HEK293 (cell line): Measurements from ENCODE around the gene UNC119.
"Not testable (repeated sequence)": the region's sequence is repeated elsewhere in the genome, so short reads cannot be mapped to it uniquely, and the experiment has no call there.

ENCODE experiments used
- PRDM10 ChIP-seq: fragments of 450-650 bp; formaldehyde crosslinking; IDR thresholded peaks from 2 replicates; pipeline ENCODE4 v1.5.1; 2016; ENCODE audit warnings: missing biosample characterization, missing genetic modification characterization
- REST ChIP-seq: fragments of 450-650 bp; formaldehyde crosslinking; IDR thresholded peaks from 2 replicates; pipeline ENCODE4 v1.5.1; 2016; ENCODE audit warnings: missing biosample characterization, missing genetic modification characterization
- TSHZ1 ChIP-seq: fragments of 450-650 bp; formaldehyde crosslinking; IDR thresholded peaks from 2 replicates; pipeline ENCODE4 v1.5.1; 2016; ENCODE audit warnings: missing biosample characterization, missing genetic modification characterization, borderline replicate concordance
- ZNF133 ChIP-seq: fragments of 450-650 bp; formaldehyde crosslinking; IDR thresholded peaks from 2 replicates; pipeline ENCODE4 v1.5.1; 2016; ENCODE audit warnings: missing biosample characterization, missing genetic modification characterization
- ZNF175 ChIP-seq: fragments of 450-650 bp; formaldehyde crosslinking; IDR thresholded peaks from 2 replicates; pipeline ENCODE4 v1.5.1; 2016; ENCODE audit warnings: missing biosample characterization, missing genetic modification characterization
- ZNF18 ChIP-seq: fragments of 450-650 bp; formaldehyde crosslinking; IDR thresholded peaks from 2 replicates; pipeline ENCODE4 v1.5.1; 2016; ENCODE audit warnings: missing biosample characterization, missing genetic modification characterization
- ZNF19 ChIP-seq: fragments of 450-650 bp; formaldehyde crosslinking; IDR thresholded peaks from 2 replicates; pipeline ENCODE4; 2016; ENCODE audit warnings: missing biosample characterization, missing genetic modification characterization, low read depth
- ZNF555 ChIP-seq: fragments of 450-650 bp; formaldehyde crosslinking; conservative IDR thresholded peaks from 2 replicates; pipeline ENCODE4 v1.5.1; 2017; ENCODE audit warnings: missing biosample characterization, mild to moderate bottlenecking, missing genetic modification characterization, inconsistent platforms

- TF ChIP-seq ZNF175 (tag by site-specific recombination); ZNF555 (tag by site-specific recombination); PRDM10; ZNF133 (tag by site-specific recombination); ZNF18; REST (tag by site-specific recombination); ZNF19 (tag by site-specific recombination); TSHZ1: not testable (repeated sequence)
Measured at GRCh38 chr17:28522281-28522680, 30.1 kb downstream of the UNC119 start.
